ENCODE data around the gene UPK1A.

The UPK1A gene

GRCh38 chr19:35639863-35640262, 26.5 kb upstream of the UPK1A start:
- TF ChIP-seq CTCF (IDR thresholded peaks at IDR 0.05) = no peak

- TF ChIP-seq CTCF (IDR thresholded peaks at IDR 0.05) = no peak
These were observed 24.7 kb upstream of the UPK1A start, which contains the start of gene ETV2 for GRCh38 chr19:35641515-35642151. Gene ETV2 (plus strand): TSS chr19:35641745. CDS start chr19:35642461, 716 bp downstream.

GRCh38 chr19:35642312-35642711, 24.0 kb upstream of the UPK1A start:
- TF ChIP-seq CTCF (IDR thresholded peaks at IDR 0.05) = no peak

GRCh38 chr19:35642798-35643254, 23.5 kb upstream of the UPK1A start:
- no peak for TF ChIP-seq CTCF (IDR thresholded peaks at IDR 0.05)

GRCh38 chr19:35643255-35644205, 22.8 kb upstream of the UPK1A start:
- TF ChIP-seq CTCF (IDR thresholded peaks at IDR 0.05) = no peak

GRCh38 chr19:35644206-35644986, 21.9 kb upstream of the UPK1A start:
- TF ChIP-seq CTCF (IDR thresholded peaks at IDR 0.05) = no peak

- TF ChIP-seq CTCF (IDR thresholded peaks at IDR 0.05) = no peak
These were observed 21.2 kb upstream of the UPK1A start for GRCh38 chr19:35644987-35645679.

All from LNCAP (cell line).